ENCODE measurements around the gene DGKZ. TPM values are rescaled to one million over a fixed set of nuclear protein-coding genes. Genes with fewer than 3 reads are reported as not detected.
"Not testable (repeated sequence)": the region's sequence is repeated elsewhere in the genome, so short reads cannot be mapped to it uniquely, and the experiment has no call there.

Gene DGKZ
- polyA plus RNA-seq, 3 donors = 30.4 to 217 (median 33.4) TPM

DNA sequence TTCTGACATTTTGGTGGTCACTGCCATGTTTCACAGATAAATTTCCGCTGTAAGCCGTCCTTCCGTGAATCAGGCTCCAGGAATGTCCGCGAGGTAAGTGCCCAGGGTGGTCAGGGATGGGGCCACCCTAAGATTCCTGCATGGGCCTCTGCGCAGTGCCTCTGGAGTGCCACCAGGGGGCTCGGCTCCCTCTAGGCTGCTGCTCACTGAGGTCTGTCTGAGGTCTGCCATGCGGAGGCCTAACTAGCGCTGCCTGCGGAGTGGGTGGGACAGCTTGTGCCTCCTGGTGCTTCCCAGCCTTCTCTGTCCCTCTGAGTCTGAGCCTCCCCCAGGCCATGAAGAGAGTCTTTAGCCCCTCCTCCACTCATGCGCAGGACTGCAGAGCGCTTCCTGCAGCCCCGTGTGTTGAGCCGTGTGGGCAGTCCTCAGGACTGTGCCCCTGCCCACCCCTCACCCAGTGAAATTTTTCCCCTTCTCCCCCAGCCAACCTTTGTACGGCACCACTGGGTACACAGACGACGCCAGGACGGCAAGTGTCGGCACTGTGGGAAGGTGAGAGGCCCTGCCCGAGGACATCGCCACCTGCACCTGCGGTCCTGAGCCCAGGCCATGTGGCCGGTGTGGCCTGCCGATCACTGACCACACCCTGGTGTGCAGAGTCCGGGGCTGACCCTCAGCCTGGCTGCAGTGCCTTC is 22.3 kb downstream of the DGKZ start:
- Histone ChIP-seq H3K27me3 (ENCODE audit: control insufficient read depth in 2 of 2, insufficient read depth in 2 of 2, low read length in 2 of 2) (no peaks in the 10 kb centered on the region), H3K79me2 (ENCODE audit: insufficient read depth, low read length) (peaks cover 79% of the 10 kb centered on the region), H3K4me3 (replicated peaks in 1 of 3; ENCODE audit: low read depth in 2 of 3, low read length in 3 of 3) (no peak overlapping the region), H3K36me3 (replicated peaks in 1 of 2; ENCODE audit: control insufficient read depth in 1 of 2, insufficient read depth in 2 of 2, low read length in 2 of 2) (peaks cover 85 to 96% of the 10 kb centered on the region in 2 donors), H3K9me3 (replicated peaks in 1 of 2; ENCODE audit: control insufficient read depth in 1 of 2, insufficient read depth in 1 of 2, low read length in 2 of 2) (no peaks in the 10 kb centered on the region), H4K20me1 (ENCODE audit: insufficient read depth, low read length) (peaks cover 99% of the 10 kb centered on the region), H3K9ac (ENCODE audit: insufficient read depth, low read length, poor library complexity, severe bottlenecking) (no peak overlapping the region), H3K4me1 (ENCODE audit: control insufficient read depth in 1 of 2, insufficient read depth in 2 of 2, low read length in 2 of 2) (peaks cover 4 to 17% of the 10 kb centered on the region in 2 donors), H3K27ac (ENCODE audit: low read depth in 1 of 2, low read length in 2 of 2) (no peak overlapping the region), H3K4me2 (replicated peaks; ENCODE audit: extremely low read depth, low read length, poor library complexity, severe bottlenecking) (no peak overlapping the region), H2AFZ (ENCODE audit: insufficient read depth, low read depth, low read length, poor library complexity, severe bottlenecking) (no peak overlapping the region)
- Mint-ChIP-seq H3K9me3 (no peaks in the 10 kb centered on the region), H3K4me3 (no peak overlapping the region), H3K36me3 (peaks cover 58 to 92% of the 10 kb centered on the region in 2 donors), H3K27me3 (ENCODE audit: low read depth in 3 of 3) (peaks cover 1 to 2% (median 1%) of the 10 kb centered on the region in 3 donors), H3K4me1 (peaks cover 11% of the 10 kb centered on the region), H3K27ac (peak overlapping the region in 2 of 7 donors; percentile 73 to 77)
- TF ChIP-seq CTCF (IDR thresholded peaks at IDR 0.05) = peak; percentile 90
- peak in 2 of 3 donors; percentile 42 for DNase-seq
- intact Hi-C loops (cut with micrococcal nuclease) = loop anchor here in 1 of 2 donors (5.0 kb wide), 1 partner anchor 168 kb away; no protein-coding TSS in a partner anchor
- WGBS (ENCODE audit: insufficient coverage) = 82% methylated on average over 19 of the region's 25 CpGs

DNA sequence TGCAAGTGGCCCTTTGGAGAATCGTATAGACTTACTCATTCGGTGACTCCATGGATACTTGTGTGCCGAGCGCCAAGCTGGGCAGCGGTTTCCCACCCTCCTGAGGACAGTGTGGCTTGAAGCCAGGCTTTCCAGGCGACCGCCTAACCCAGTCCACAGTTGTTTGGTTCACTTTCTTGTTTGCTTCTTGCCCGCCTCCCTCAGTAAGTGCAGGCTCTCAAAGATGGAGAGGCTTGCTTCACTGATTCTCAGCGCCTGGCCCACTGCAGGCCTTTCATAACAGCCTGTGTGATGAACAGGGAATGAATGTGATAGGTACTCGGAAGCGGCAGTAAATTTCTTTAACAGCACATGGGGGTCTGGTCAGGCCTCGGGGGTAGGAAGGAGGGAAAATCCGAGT is 23.0 kb downstream of the DGKZ start:
- no peaks in the 10 kb centered on the region for H3K9me3 ChIP-seq (replicated peaks in 1 of 2; ENCODE audit: control insufficient read depth in 1 of 2, insufficient read depth in 1 of 2, low read length in 2 of 2)
- H4K20me1 ChIP-seq (ENCODE audit: insufficient read depth, low read length) = peaks cover 99% of the 10 kb centered on the region
- H3K27ac ChIP-seq (ENCODE audit: low read depth in 1 of 2, low read length in 2 of 2) = no peak overlapping the region
- 92% methylated on average over 8 of the region's 13 CpGs for WGBS (ENCODE audit: insufficient coverage)
- peak overlapping the region in 3 of 7 donors; percentile 15 to 70 (median 23) for H3K27ac Mint-ChIP-seq
- DNase-seq = no peak
- intact Hi-C loops (cut with micrococcal nuclease) = no loop called here
- peaks cover 86 to 96% of the 10 kb centered on the region in 2 donors for H3K36me3 ChIP-seq (replicated peaks in 1 of 2; ENCODE audit: control insufficient read depth in 1 of 2, insufficient read depth in 2 of 2, low read length in 2 of 2)
- H3K36me3 Mint-ChIP-seq = peaks cover 59 to 93% of the 10 kb centered on the region in 2 donors
- H3K9ac ChIP-seq (ENCODE audit: insufficient read depth, low read length, poor library complexity, severe bottlenecking) = no peak overlapping the region
- peaks cover under 1 to 12% of the 10 kb centered on the region in 2 donors for H3K4me1 ChIP-seq (ENCODE audit: control insufficient read depth in 1 of 2, insufficient read depth in 2 of 2, low read length in 2 of 2)
- no peaks in the 10 kb centered on the region for H3K27me3 ChIP-seq (ENCODE audit: control insufficient read depth in 2 of 2, insufficient read depth in 2 of 2, low read length in 2 of 2)
- peaks cover 0 to 2% (median 1%) of the 10 kb centered on the region in 3 donors for H3K27me3 Mint-ChIP-seq (ENCODE audit: low read depth in 3 of 3)
- no peak overlapping the region for H2AFZ ChIP-seq (ENCODE audit: insufficient read depth, low read depth, low read length, poor library complexity, severe bottlenecking)
- H3K4me1 Mint-ChIP-seq = peaks cover 6% of the 10 kb centered on the region
- no peak overlapping the region for H3K4me3 ChIP-seq (replicated peaks in 1 of 3; ENCODE audit: low read depth in 2 of 3, low read length in 3 of 3)
- H3K4me2 ChIP-seq (replicated peaks; ENCODE audit: extremely low read depth, low read length, poor library complexity, severe bottlenecking) = no peak overlapping the region
- H3K79me2 ChIP-seq (ENCODE audit: insufficient read depth, low read length) = peaks cover 73% of the 10 kb centered on the region
- H3K9me3 Mint-ChIP-seq = no peaks in the 10 kb centered on the region
- no peak for TF ChIP-seq CTCF (IDR thresholded peaks at IDR 0.05)
- no peak overlapping the region for H3K4me3 Mint-ChIP-seq

- H2AFZ ChIP-seq (ENCODE audit: insufficient read depth, low read depth, low read length, poor library complexity, severe bottlenecking); intact Hi-C loops (cut with micrococcal nuclease); DNase-seq; H3K9ac ChIP-seq (ENCODE audit: insufficient read depth, low read length, poor library complexity, severe bottlenecking); H3K9me3 Mint-ChIP-seq; H3K4me1 Mint-ChIP-seq; H3K4me1 ChIP-seq (ENCODE audit: control insufficient read depth in 1 of 2, insufficient read depth in 2 of 2, low read length in 2 of 2); H3K27me3 Mint-ChIP-seq (ENCODE audit: low read depth in 3 of 3); H3K4me3 ChIP-seq (replicated peaks in 1 of 3; ENCODE audit: low read depth in 2 of 3, low read length in 3 of 3); H3K27me3 ChIP-seq (ENCODE audit: control insufficient read depth in 2 of 2, insufficient read depth in 2 of 2, low read length in 2 of 2); H3K4me3 Mint-ChIP-seq; H3K27ac ChIP-seq (ENCODE audit: low read depth in 1 of 2, low read length in 2 of 2); H3K9me3 ChIP-seq (replicated peaks in 1 of 2; ENCODE audit: control insufficient read depth in 1 of 2, insufficient read depth in 1 of 2, low read length in 2 of 2); H3K4me2 ChIP-seq (replicated peaks; ENCODE audit: extremely low read depth, low read length, poor library complexity, severe bottlenecking): not testable (repeated sequence)
- WGBS (ENCODE audit: insufficient coverage) = 86% methylated on average over 8 of the region's 19 CpGs
- H3K36me3 ChIP-seq (replicated peaks in 1 of 2; ENCODE audit: control insufficient read depth in 1 of 2, insufficient read depth in 2 of 2, low read length in 2 of 2) = peaks cover 90 to 96% of the 10 kb centered on the region in 2 donors
- H3K79me2 ChIP-seq (ENCODE audit: insufficient read depth, low read length) = peaks cover 63% of the 10 kb centered on the region
- peaks cover 99% of the 10 kb centered on the region for H4K20me1 ChIP-seq (ENCODE audit: insufficient read depth, low read length)
- Mint-ChIP-seq H3K27ac (peak overlapping the region in 1 of 7 donors; percentile 19), H3K36me3 (peaks cover 67 to 93% of the 10 kb centered on the region in 2 donors)
These were observed 24.0 kb downstream of the DGKZ start for GRCh38 chr11:46371262-46371661.

All from CD14-positive monocyte (primary cell).